HepG2 (cell line): ENCODE measurements around the gene MRPS35. TPM values are rescaled to one million over a fixed set of nuclear protein-coding genes. Genes with fewer than 3 reads are reported as not detected.

Experiments
- CHCHD3 ChIP-seq: sonication (generic); formaldehyde crosslinking; IDR thresholded peaks from 2 replicates; pipeline ENCODE4 v1.8.0; 2022; ENCODE audit warnings: mild to moderate bottlenecking, missing genetic modification reagents, moderate library complexity
- GABPA ChIP-seq, 2 experiments: IDR thresholded peaks; 2 replicates each; pipeline ENCODE4 v1.6.1; 2011 to 2016; ENCODE audit warnings: low read depth in 2 of 2, low read length in 1 of 2, missing biosample characterization in 1 of 2, missing genetic modification characterization in 1 of 2
- KDM6A ChIP-seq: IDR thresholded peaks from 2 replicates; pipeline ENCODE4 v1.6.1; 2016; ENCODE audit warnings: low read depth
- ZNF260 ChIP-seq: sonication (generic); formaldehyde crosslinking; IDR thresholded peaks from 2 replicates; pipeline ENCODE4 v1.4.0; 2020; ENCODE audit warnings: missing genetic modification reagents, low read depth, mild to moderate bottlenecking, borderline replicate concordance
- ZNF3 ChIP-seq: IDR thresholded peaks from 2 replicates; pipeline ENCODE4 v1.7.0; 2017; ENCODE audit warnings: inconsistent platforms
- ZNF530 ChIP-seq: sonication (generic); formaldehyde crosslinking; IDR thresholded peaks from 2 replicates; pipeline ENCODE4 v1.5.0; 2020; ENCODE audit warnings: low read depth, mild to moderate bottlenecking, missing genetic modification reagents
- polyA plus RNA-seq, 8 experiments: library from polyadenylated mRNA; depleted of rRNA in 3 of 8; stranded (reverse) in 7 of 8; unstranded in 1 of 8; fragments of >200 nt; fragmentation: Illumina TruSeq in 4 of 8; extraction: Trizol in 4 of 8; gene quantifications; 2 replicates each; pipeline versions ENCODE4 v1.2.1 to v1.2.3, GENCODE V29; 2011 to 2016; ENCODE audit warnings: low read depth in 4 of 8, missing spikeins in 1 of 8, mixed read lengths in 1 of 8; ENCODE audit not compliant: insufficient read depth in 1 of 8
- total RNA-seq, 5 experiments: library from RNA; depleted of rRNA; stranded (reverse); fragments of >200 nt; fragmentation: Illumina TruSeq; extraction: Trizol; gene quantifications; 2 replicates each; pipeline ENCODE4 v1.2.3, GENCODE V29; 2016; ENCODE audit warnings: low read depth in 1 of 5
- TF ChIP-seq, protein P1 (sequence below): sonication (generic); formaldehyde crosslinking; IDR thresholded peaks from 2 replicates; pipeline ENCODE4 v1.4.0; 2020; ENCODE audit warnings: missing genetic modification reagents
- TF ChIP-seq, protein P2 (sequence below), 2 experiments: fragments of 450-650 bp in 1 of 2; sonication (generic) in 1 of 2; formaldehyde crosslinking; IDR thresholded peaks; 2 replicates each; pipeline versions ENCODE4 v1.5.0 to v1.8.0; 2020 to 2022; ENCODE audit warnings: mild to moderate bottlenecking in 1 of 2, missing genetic modification reagents in 1 of 2
- TF ChIP-seq, protein P3 (sequence below): sonication (generic); formaldehyde crosslinking; IDR thresholded peaks from 2 replicates; pipeline ENCODE4 v1.5.0; 2020; ENCODE audit warnings: mild to moderate bottlenecking, missing genetic modification reagents

MRPS35 gene
- total and polyA plus RNA-seq, 2 of the 13 experiments (the other 11 are each of a cell fraction or from before 2014, with no cell fraction given) = 63.4 to 104 TPM

DNA sequence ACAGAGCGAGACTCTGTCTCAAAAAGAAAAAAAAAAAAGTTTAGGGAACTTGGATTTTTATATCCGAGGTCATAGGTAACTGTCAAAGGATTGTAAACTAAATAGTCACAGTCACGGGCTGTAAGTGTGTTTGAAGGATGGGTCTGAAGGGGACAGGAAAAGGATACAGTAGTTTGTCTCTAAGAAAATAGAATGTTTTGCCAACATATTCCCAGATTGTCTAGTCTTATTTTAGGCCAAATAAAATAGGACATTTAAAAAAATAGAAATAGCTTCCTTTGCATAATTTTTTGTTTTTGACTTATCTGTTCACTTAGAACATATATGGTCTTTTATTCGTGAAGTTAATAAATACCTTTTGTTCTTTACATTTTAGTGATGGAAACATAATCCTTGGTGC lies 38.6 kb upstream of the MRPS35 start (continued):
- TF ChIP-seq, protein P1, sequence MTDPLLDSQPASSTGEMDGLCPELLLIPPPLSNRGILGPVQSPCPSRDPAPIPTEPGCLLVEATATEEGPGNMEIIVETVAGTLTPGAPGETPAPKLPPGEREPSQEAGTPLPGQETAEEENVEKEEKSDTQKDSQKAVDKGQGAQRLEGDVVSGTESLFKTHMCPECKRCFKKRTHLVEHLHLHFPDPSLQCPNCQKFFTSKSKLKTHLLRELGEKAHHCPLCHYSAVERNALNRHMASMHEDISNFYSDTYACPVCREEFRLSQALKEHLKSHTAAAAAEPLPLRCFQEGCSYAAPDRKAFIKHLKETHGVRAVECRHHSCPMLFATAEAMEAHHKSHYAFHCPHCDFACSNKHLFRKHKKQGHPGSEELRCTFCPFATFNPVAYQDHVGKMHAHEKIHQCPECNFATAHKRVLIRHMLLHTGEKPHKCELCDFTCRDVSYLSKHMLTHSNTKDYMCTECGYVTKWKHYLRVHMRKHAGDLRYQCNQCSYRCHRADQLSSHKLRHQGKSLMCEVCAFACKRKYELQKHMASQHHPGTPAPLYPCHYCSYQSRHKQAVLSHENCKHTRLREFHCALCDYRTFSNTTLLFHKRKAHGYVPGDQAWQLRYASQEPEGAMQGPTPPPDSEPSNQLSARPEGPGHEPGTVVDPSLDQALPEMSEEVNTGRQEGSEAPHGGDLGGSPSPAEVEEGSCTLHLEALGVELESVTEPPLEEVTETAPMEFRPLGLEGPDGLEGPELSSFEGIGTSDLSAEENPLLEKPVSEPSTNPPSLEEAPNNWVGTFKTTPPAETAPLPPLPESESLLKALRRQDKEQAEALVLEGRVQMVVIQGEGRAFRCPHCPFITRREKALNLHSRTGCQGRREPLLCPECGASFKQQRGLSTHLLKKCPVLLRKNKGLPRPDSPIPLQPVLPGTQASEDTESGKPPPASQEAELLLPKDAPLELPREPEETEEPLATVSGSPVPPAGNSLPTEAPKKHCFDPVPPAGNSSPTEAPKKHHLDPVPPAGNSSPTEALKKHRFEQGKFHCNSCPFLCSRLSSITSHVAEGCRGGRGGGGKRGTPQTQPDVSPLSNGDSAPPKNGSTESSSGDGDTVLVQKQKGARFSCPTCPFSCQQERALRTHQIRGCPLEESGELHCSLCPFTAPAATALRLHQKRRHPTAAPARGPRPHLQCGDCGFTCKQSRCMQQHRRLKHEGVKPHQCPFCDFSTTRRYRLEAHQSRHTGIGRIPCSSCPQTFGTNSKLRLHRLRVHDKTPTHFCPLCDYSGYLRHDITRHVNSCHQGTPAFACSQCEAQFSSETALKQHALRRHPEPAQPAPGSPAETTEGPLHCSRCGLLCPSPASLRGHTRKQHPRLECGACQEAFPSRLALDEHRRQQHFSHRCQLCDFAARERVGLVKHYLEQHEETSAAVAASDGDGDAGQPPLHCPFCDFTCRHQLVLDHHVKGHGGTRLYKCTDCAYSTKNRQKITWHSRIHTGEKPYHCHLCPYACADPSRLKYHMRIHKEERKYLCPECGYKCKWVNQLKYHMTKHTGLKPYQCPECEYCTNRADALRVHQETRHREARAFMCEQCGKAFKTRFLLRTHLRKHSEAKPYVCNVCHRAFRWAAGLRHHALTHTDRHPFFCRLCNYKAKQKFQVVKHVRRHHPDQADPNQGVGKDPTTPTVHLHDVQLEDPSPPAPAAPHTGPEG (CRISPR knock-in tag) = no peak
- TF ChIP-seq KDM6A = no peak
- TF ChIP-seq, protein P2, sequence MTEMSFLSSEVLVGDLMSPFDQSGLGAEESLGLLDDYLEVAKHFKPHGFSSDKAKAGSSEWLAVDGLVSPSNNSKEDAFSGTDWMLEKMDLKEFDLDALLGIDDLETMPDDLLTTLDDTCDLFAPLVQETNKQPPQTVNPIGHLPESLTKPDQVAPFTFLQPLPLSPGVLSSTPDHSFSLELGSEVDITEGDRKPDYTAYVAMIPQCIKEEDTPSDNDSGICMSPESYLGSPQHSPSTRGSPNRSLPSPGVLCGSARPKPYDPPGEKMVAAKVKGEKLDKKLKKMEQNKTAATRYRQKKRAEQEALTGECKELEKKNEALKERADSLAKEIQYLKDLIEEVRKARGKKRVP (CRISPR knock-in tag; IDR thresholded peaks at IDR 0.05) = no peak
- TF ChIP-seq ZNF260 = no peak
- TF ChIP-seq ZNF3 (CRISPR knock-in tag) = no peak
- no peak for TF ChIP-seq CHCHD3 (CRISPR knock-in tag)
- TF ChIP-seq, protein P3, sequence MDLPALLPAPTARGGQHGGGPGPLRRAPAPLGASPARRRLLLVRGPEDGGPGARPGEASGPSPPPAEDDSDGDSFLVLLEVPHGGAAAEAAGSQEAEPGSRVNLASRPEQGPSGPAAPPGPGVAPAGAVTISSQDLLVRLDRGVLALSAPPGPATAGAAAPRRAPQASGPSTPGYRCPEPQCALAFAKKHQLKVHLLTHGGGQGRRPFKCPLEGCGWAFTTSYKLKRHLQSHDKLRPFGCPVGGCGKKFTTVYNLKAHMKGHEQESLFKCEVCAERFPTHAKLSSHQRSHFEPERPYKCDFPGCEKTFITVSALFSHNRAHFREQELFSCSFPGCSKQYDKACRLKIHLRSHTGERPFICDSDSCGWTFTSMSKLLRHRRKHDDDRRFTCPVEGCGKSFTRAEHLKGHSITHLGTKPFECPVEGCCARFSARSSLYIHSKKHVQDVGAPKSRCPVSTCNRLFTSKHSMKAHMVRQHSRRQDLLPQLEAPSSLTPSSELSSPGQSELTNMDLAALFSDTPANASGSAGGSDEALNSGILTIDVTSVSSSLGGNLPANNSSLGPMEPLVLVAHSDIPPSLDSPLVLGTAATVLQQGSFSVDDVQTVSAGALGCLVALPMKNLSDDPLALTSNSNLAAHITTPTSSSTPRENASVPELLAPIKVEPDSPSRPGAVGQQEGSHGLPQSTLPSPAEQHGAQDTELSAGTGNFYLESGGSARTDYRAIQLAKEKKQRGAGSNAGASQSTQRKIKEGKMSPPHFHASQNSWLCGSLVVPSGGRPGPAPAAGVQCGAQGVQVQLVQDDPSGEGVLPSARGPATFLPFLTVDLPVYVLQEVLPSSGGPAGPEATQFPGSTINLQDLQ (CRISPR knock-in tag) = no peak
- no peak for TF ChIP-seq GABPA (IDR thresholded peaks at IDR 0.05; ENCODE audit: low read depth, low read length)
- TF ChIP-seq GABPA (CRISPR knock-in tag; IDR thresholded peaks at IDR 0.05; ENCODE audit: low read depth) = no peak
- TF ChIP-seq ZNF530 (CRISPR knock-in tag) = no peak
